Fibroblast of lung (primary cell): ENCODE measurements around the gene PIEZO2. TPM values are rescaled to one million over a fixed set of nuclear protein-coding genes. Genes with fewer than 3 reads are reported as not detected.

Experiments used
- DNase-seq, 2 donors: peaks; one replicate each; pipeline versions ENCODE4 v3.0.0 to v3.0.0-alpha.2; 2010; ENCODE audit warnings: low read depth in 2 of 2
- H2AFZ ChIP-seq: 2 replicates; pipeline ENCODE4 v1.5.1; 2012; ENCODE audit warnings: low read length, control low read depth, inconsistent platforms
- H3K27ac ChIP-seq: 2 replicates; pipeline ENCODE4 v1.5.1; 2011; ENCODE audit warnings: low read length, control low read depth; ENCODE audit not compliant: insufficient read depth
- H3K27me3 ChIP-seq: 2 replicates; pipeline ENCODE4 v1.5.1; 2011; ENCODE audit warnings: mild to moderate bottlenecking, low read length; ENCODE audit not compliant: control insufficient read depth, insufficient read depth
- H3K36me3 ChIP-seq: 2 replicates; pipeline ENCODE4 v1.5.1; 2011; ENCODE audit warnings: low read length; ENCODE audit not compliant: control insufficient read depth, insufficient read depth
- H3K4me1 ChIP-seq: 2 replicates; pipeline ENCODE4 v1.5.1; 2011; ENCODE audit warnings: low read length; ENCODE audit not compliant: control insufficient read depth, insufficient read depth; ENCODE audit errors: extremely low read depth
- H3K4me2 ChIP-seq: 2 replicates; pipeline ENCODE4 v1.5.1; 2011; ENCODE audit warnings: low read length, control low read depth; ENCODE audit not compliant: insufficient read depth; ENCODE audit errors: extremely low read depth
- H3K4me3 ChIP-seq, 4 experiments: fragments of 200-600 bp in 1 of 4; sonication (generic) in 1 of 4; replicated peaks in 1 of 4; 2 replicates each; pipeline ENCODE4 v1.5.1; 2011 to 2016; ENCODE audit warnings: low read length in 4 of 4, low read depth in 3 of 4, mild to moderate bottlenecking in 3 of 4, control low read depth in 2 of 4, inconsistent platforms in 1 of 4, mixed read lengths in 1 of 4; ENCODE audit not compliant: insufficient read depth in 1 of 4; ENCODE audit errors: control extremely low read depth in 1 of 4
- H3K79me2 ChIP-seq: 2 replicates; pipeline ENCODE4 v1.5.1; 2012; ENCODE audit warnings: mild to moderate bottlenecking, low read length, inconsistent platforms; ENCODE audit not compliant: control insufficient read depth, insufficient read depth
- H3K9ac ChIP-seq: 2 replicates; pipeline ENCODE4 v1.5.1; 2011; ENCODE audit warnings: mild to moderate bottlenecking, low read length, control low read depth; ENCODE audit not compliant: insufficient read depth
- H3K9me3 ChIP-seq: 2 replicates; pipeline ENCODE4 v1.5.1; 2012; ENCODE audit warnings: low read depth, low read length; ENCODE audit not compliant: control insufficient read depth, insufficient read depth
- H4K20me1 ChIP-seq: 2 replicates; pipeline ENCODE4 v1.5.1; 2011; ENCODE audit warnings: low read length; ENCODE audit not compliant: control insufficient read depth, insufficient read depth; ENCODE audit errors: extremely low read depth
- EZH2 ChIP-seq: IDR thresholded peaks from 2 replicates; pipeline ENCODE4 v1.5.1; 2012; ENCODE audit warnings: low read length, control low read depth, mild to moderate bottlenecking; ENCODE audit errors: missing control alignments
- polyA plus RNA-seq, 2 donors: library from polyadenylated mRNA; depleted of rRNA in 1 of 2; stranded (reverse) in 1 of 2; unstranded in 1 of 2; fragments of >200 nt; gene quantifications; 2 replicates each; pipeline ENCODE4 v1.2.1, GENCODE V29; 2011 to 2012; ENCODE audit warnings: missing spikeins in 1 of 2
- total RNA-seq: library from RNA; depleted of rRNA; stranded (reverse); fragments of >200 nt; gene quantifications from 2 replicates; pipeline ENCODE4 v1.2.1, GENCODE V29; 2014
- TF ChIP-seq, protein P1 (sequence below), 2 donors: IDR thresholded peaks in 1 of 2; conservative IDR thresholded peaks in 1 of 2; 1 replicate in 1 of 2; 2 replicates in 1 of 2; pipeline ENCODE4 v1.5.1; 2011 to 2012; ENCODE audit warnings: low read length in 2 of 2, control low read depth in 1 of 2, inconsistent platforms in 1 of 2, low read depth in 1 of 2, mild to moderate bottlenecking in 1 of 2

The PIEZO2 gene
- total and polyA plus RNA-seq, 2 donors (not counting 1 experiment from before 2014, with no cell fraction given), result 1.2 to 6.6 TPM

DNA sequence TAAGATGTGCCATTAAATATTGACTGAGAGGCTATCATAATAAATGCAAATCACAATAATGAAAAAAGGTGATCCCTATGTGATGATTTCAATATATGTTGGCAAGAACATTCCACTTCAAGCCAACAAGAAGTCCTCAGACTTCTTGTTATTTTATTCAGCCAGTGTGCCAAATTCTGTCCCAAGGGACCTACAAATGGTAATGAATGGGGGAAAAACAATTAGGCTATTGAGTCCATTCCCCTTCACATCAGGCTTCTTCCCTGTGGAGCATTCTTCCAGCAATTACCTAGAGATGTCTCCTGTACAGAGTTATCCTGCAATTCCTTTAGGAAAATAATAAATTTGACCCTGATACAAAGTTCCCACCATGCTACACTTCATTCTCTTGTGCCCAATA is 144.4 kb downstream of the PIEZO2 start:
- H3K4me2 ChIP-seq, result peak overlapping the region; percentile 48
- H3K79me2 ChIP-seq, result no peaks in the 10 kb centered on the region
- H2AFZ ChIP-seq, result no peak overlapping the region
- peak in 1 of 2 donors; percentile 6 for DNase-seq
- no peaks in the 10 kb centered on the region for H3K36me3 ChIP-seq
- no peaks in the 10 kb centered on the region for H3K9me3 ChIP-seq
- H4K20me1 ChIP-seq, result no peaks in the 10 kb centered on the region
- no peaks in the 10 kb centered on the region for H3K27me3 ChIP-seq
- TF ChIP-seq, protein P1, sequence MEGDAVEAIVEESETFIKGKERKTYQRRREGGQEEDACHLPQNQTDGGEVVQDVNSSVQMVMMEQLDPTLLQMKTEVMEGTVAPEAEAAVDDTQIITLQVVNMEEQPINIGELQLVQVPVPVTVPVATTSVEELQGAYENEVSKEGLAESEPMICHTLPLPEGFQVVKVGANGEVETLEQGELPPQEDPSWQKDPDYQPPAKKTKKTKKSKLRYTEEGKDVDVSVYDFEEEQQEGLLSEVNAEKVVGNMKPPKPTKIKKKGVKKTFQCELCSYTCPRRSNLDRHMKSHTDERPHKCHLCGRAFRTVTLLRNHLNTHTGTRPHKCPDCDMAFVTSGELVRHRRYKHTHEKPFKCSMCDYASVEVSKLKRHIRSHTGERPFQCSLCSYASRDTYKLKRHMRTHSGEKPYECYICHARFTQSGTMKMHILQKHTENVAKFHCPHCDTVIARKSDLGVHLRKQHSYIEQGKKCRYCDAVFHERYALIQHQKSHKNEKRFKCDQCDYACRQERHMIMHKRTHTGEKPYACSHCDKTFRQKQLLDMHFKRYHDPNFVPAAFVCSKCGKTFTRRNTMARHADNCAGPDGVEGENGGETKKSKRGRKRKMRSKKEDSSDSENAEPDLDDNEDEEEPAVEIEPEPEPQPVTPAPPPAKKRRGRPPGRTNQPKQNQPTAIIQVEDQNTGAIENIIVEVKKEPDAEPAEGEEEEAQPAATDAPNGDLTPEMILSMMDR (conservative IDR thresholded peaks at IDR 0.05 in 1 of 2, IDR thresholded peaks at IDR 0.05 in 1 of 2; ENCODE audit: low read depth in 1 of 2, low read length in 2 of 2), result no peak
- no peak for TF ChIP-seq EZH2
- H3K4me1 ChIP-seq, result no peaks in the 10 kb centered on the region
- H3K9ac ChIP-seq, result no peak overlapping the region
- no peak overlapping the region for H3K4me3 ChIP-seq
- H3K27ac ChIP-seq, result no peak overlapping the region

DNA sequence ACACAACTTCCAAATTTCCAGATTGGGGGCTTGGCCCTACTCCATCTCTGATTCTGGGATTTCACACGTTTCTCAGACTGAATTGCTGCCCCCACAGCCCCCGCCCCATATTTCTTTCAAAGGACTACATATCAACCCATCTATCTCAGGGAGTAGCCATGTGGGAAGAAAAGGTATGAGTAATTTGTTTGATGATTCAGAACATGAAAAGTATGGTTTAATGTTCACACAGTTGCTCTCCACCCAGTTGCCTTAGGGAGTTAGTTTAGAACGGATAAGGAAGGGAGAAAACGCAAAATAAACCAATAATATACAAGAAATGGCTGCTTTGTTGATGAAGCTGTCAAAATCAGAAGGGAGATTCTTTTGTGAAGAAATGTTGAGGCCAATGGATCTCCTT is 145.1 kb downstream of the PIEZO2 start:
- Histone ChIP-seq H3K36me3 (no peaks in the 10 kb centered on the region), H3K4me2 (no peak overlapping the region), H3K79me2 (no peaks in the 10 kb centered on the region), H3K4me3 (no peak overlapping the region), H3K9ac (no peak overlapping the region), H3K27me3 (no peaks in the 10 kb centered on the region), H3K27ac (no peak overlapping the region), H3K9me3 (no peaks in the 10 kb centered on the region), H2AFZ (no peak overlapping the region), H3K4me1 (no peaks in the 10 kb centered on the region), H4K20me1 (no peaks in the 10 kb centered on the region)
- peak; percentile 2 to 48 for DNase-seq
- TF ChIP-seq EZH2, result no peak
- TF ChIP-seq, protein P1 (conservative IDR thresholded peaks at IDR 0.05 in 1 of 2, IDR thresholded peaks at IDR 0.05 in 1 of 2; ENCODE audit: low read depth in 1 of 2, low read length in 2 of 2), result no peak

DNA sequence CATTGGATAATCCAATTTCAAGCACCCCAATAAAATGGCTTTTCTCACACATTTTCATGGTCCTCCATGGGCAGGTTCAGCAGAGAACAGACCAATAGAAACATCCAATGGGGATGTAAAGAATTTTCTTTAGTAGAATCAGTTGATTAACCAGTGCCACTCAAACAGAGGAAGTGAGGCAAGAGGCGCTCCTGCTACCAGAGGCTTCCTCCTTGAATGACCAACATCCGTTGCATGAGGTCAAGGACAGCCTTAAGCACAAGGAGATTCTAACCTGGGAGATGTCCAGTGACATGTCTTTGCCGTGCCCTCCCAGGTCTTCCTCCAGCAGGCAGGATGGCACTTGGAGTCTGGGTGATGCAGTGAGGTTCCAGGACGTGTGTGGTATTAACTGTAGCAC is 146.6 kb downstream of the PIEZO2 start:
- TF ChIP-seq, protein P1 (conservative IDR thresholded peaks at IDR 0.05 in 1 of 2, IDR thresholded peaks at IDR 0.05 in 1 of 2; ENCODE audit: low read depth in 1 of 2, low read length in 2 of 2), result no peak
- H3K27ac ChIP-seq, result no peak overlapping the region
- no peak overlapping the region for H2AFZ ChIP-seq
- no peaks in the 10 kb centered on the region for H3K36me3 ChIP-seq
- H3K4me2 ChIP-seq, result no peak overlapping the region
- DNase-seq, result no peak
- no peaks in the 10 kb centered on the region for H3K27me3 ChIP-seq
- H3K4me1 ChIP-seq, result no peaks in the 10 kb centered on the region
- H3K79me2 ChIP-seq, result no peaks in the 10 kb centered on the region
- no peak overlapping the region for H3K9ac ChIP-seq
- no peak overlapping the region for H3K4me3 ChIP-seq
- H4K20me1 ChIP-seq, result no peaks in the 10 kb centered on the region
- no peaks in the 10 kb centered on the region for H3K9me3 ChIP-seq
